ENCODE measurements around the gene ABHD16A. TPM values are rescaled to one million over a fixed set of nuclear protein-coding genes. Genes with fewer than 3 reads are reported as not detected.

Gene ABHD16A
- total and polyA plus RNA-seq, 2 donors (not counting 3 experiments of a cell fraction or from before 2014, with no cell fraction given): 48.9 to 60.3 TPM

DNA sequence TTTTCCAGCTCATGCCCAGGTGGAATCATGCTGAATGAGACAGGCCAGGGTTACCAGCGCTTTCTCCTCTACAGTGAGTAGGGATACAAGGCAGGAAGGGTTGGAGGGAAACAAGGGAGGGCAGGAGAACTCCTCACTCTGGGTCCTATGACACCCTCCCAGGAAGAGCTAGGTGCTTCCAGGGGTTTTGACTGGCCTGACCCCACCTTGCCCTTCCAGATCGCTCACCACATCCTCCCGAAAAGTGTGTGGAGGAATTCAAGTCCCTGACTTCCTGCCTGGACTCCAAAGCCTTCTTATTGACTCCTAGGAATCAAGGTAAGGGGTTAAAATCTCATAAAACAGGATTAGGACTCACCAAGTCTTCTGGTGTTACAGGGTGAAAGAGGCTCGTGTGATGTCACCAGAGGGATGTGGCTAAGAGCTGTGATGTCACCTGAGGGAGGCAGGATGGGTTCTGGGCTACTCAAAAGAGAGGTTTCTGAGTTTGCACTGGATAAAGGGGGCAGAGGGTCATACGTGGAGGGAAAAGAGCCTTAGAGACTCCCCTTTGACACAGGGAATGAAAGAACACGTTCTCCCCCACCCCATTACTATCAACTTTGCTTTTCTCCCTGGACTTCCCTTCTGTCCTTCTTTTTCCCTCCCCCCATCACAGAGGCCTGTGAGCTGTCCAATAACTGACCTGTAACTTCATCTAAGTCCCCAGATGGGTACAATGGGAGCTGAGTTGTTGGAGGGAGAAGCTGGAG lies 45.5 kb downstream of the ABHD16A start:
- Histone ChIP-seq H3K36me3 (ENCODE audit: control insufficient read depth in 2 of 2, extremely low read depth in 1 of 2, insufficient read depth in 2 of 2, low read length in 2 of 2) (peaks cover 3 to 4% of the 10 kb centered on the region in 2 experiments), H2AFZ (ENCODE audit: low read depth, low read length) (no peak overlapping the region), H3K79me2 (ENCODE audit: control insufficient read depth, insufficient read depth, low read length) (peaks cover 22% of the 10 kb centered on the region), H3K27ac (ENCODE audit: insufficient read depth, low read depth, low read length) (no peak overlapping the region), H3K9me1 (replicated peaks; ENCODE audit: control insufficient read depth, extremely low read depth, insufficient read depth, low read length) (no peaks in the 10 kb centered on the region), H3K9me3 (replicated peaks; ENCODE audit: control insufficient read depth, insufficient read depth, low read length) (no peaks in the 10 kb centered on the region), H3K4me3 (replicated peaks in 1 of 3; ENCODE audit: insufficient read depth in 1 of 3, low read depth in 1 of 3, low read length in 3 of 3) (no peak overlapping the region), H3K9ac (replicated peaks; ENCODE audit: extremely low read depth, insufficient read depth, low read length) (no peak overlapping the region), H3K4me1 (ENCODE audit: control insufficient read depth, extremely low read depth, insufficient read depth, low read length) (peaks cover 33% of the 10 kb centered on the region), H4K20me1 (replicated peaks; ENCODE audit: control insufficient read depth, extremely low read depth, insufficient read depth, low read length) (no peaks in the 10 kb centered on the region), H3K27me3 (ENCODE audit: control insufficient read depth in 2 of 2, insufficient read depth in 2 of 2, low read length in 2 of 2) (no peaks in the 10 kb centered on the region), H3K4me2 (ENCODE audit: insufficient read depth, low read length) (no peak overlapping the region)
- no peak for DNase-seq (ENCODE audit: low read depth, low spot score)
- dilution Hi-C loops (cut with MboI; ENCODE audit: extremely low pct_ligation_motif_present, low sequenced_read_pairs): no loop called here
- intact Hi-C loops (cut with micrococcal nuclease): no loop called here
- ChIA-PET POLR2A (interaction anchor here (0.7 kb wide), 1 partner anchor 519 kb away, joined by 3 read pairs; no protein-coding TSS in a partner anchor), CTCF (interaction anchor here (0.6 kb wide), 1 partner anchor 106 kb away, joined by 3 read pairs; no protein-coding TSS in a partner anchor)
- FAIRE-seq: no peak
- BruUV-seq (replicated peaks): no TSS peak
- TF ChIP-seq EZH2 (IDR thresholded peaks at IDR 0.05; ENCODE audit: borderline replicate concordance, low read depth, low read length, severe bottlenecking): no peak
- TF ChIP-seq POLR2A (IDR thresholded peaks at IDR 0.05; ENCODE audit: low read depth, low read length): no peak
- TF ChIP-seq, protein P1, sequence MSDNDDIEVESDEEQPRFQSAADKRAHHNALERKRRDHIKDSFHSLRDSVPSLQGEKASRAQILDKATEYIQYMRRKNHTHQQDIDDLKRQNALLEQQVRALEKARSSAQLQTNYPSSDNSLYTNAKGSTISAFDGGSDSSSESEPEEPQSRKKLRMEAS (IDR thresholded peaks at IDR 0.05; ENCODE audit: insufficient read depth, insufficient read length): no peak
- TF ChIP-seq MYC (IDR thresholded peaks at IDR 0.05; ENCODE audit: low read depth, low read length): no peak
- TF ChIP-seq, protein P2, sequence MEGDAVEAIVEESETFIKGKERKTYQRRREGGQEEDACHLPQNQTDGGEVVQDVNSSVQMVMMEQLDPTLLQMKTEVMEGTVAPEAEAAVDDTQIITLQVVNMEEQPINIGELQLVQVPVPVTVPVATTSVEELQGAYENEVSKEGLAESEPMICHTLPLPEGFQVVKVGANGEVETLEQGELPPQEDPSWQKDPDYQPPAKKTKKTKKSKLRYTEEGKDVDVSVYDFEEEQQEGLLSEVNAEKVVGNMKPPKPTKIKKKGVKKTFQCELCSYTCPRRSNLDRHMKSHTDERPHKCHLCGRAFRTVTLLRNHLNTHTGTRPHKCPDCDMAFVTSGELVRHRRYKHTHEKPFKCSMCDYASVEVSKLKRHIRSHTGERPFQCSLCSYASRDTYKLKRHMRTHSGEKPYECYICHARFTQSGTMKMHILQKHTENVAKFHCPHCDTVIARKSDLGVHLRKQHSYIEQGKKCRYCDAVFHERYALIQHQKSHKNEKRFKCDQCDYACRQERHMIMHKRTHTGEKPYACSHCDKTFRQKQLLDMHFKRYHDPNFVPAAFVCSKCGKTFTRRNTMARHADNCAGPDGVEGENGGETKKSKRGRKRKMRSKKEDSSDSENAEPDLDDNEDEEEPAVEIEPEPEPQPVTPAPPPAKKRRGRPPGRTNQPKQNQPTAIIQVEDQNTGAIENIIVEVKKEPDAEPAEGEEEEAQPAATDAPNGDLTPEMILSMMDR (IDR thresholded peaks at IDR 0.05; ENCODE audit: extremely low read depth in 1 of 2, insufficient read depth in 1 of 2, low read depth in 1 of 2, low read length in 2 of 2): no peak
- TF ChIP-seq POLR2AphosphoS5 (IDR thresholded peaks at IDR 0.05; ENCODE audit: insufficient read depth, low read depth, low read length): no peak
- TF ChIP-seq GATA2 (IDR thresholded peaks at IDR 0.05; ENCODE audit: insufficient read depth, insufficient read length, low read depth, low read length): no peak
- TF ChIP-seq FOS (IDR thresholded peaks at IDR 0.05; ENCODE audit: borderline replicate concordance, insufficient read depth, low read length): no peak
- TF ChIP-seq JUN (IDR thresholded peaks at IDR 0.05; ENCODE audit: borderline replicate concordance, insufficient read depth, insufficient read length, low read depth): no peak
